Measurements from ENCODE around the gene FAAP20.

DNA sequence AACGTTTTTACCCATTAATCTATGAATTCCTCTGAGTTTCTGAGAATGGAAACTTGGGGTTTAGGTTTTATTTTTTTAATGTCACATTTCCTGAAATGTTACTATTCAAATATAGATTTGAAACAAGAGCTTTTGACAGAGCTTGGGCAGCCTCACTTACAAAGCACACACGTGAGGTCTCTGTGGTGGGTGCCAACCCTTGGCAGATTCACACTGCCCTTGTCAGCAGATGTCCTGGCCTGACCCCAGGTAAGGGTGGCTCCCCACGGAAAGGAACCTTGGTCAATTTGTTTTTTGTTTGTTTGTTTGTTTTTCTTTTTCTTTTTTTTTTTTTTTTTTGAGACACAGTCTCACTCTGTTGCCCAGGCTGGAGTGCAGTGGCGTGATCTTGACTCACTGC lies 53.5 kb downstream of the FAAP20 start:
- no peak for TF ChIP-seq POLR2A (IDR thresholded peaks at IDR 0.05)
- TF ChIP-seq, protein P1, sequence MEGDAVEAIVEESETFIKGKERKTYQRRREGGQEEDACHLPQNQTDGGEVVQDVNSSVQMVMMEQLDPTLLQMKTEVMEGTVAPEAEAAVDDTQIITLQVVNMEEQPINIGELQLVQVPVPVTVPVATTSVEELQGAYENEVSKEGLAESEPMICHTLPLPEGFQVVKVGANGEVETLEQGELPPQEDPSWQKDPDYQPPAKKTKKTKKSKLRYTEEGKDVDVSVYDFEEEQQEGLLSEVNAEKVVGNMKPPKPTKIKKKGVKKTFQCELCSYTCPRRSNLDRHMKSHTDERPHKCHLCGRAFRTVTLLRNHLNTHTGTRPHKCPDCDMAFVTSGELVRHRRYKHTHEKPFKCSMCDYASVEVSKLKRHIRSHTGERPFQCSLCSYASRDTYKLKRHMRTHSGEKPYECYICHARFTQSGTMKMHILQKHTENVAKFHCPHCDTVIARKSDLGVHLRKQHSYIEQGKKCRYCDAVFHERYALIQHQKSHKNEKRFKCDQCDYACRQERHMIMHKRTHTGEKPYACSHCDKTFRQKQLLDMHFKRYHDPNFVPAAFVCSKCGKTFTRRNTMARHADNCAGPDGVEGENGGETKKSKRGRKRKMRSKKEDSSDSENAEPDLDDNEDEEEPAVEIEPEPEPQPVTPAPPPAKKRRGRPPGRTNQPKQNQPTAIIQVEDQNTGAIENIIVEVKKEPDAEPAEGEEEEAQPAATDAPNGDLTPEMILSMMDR (IDR thresholded peaks at IDR 0.05) = no peak

All from testis (tissue), 2 donors.